Vagina (tissue), 2 donors: ENCODE measurements around the gene HSD11B2. TPM values are rescaled to one million over a fixed set of nuclear protein-coding genes. Genes with fewer than 3 reads are reported as not detected.

Experiments
- DNase-seq, 2 donors: peaks; one replicate each; pipeline ENCODE4 v3.0.0-alpha.2; 2017; ENCODE audit errors: extremely low spot score in 2 of 2
- H3K27ac ChIP-seq: fragments of 200-600 bp; sonication (generic); one replicate; pipeline ENCODE4 v1.5.1; 2019
- H3K27me3 ChIP-seq: fragments of 200-600 bp; sonication (generic); one replicate; pipeline ENCODE4 v1.5.1; 2019
- H3K36me3 ChIP-seq, 2 donors: fragments of 200-600 bp; sonication (generic); one replicate each; pipeline ENCODE4 v1.5.1; 2017 to 2019
- H3K4me1 ChIP-seq: fragments of 200-600 bp; sonication (generic); one replicate; pipeline ENCODE4 v1.5.1; 2019
- H3K4me3 ChIP-seq, 2 donors: fragments of 200-600 bp; sonication (generic); 1 replicate in 1 of 2; 2 replicates in 1 of 2; pipeline ENCODE4 v1.5.1; 2016 to 2019
- H3K9me3 ChIP-seq: fragments of 200-600 bp; sonication (generic); one replicate; pipeline ENCODE4 v1.5.1; 2019
- POLR2A ChIP-seq, 2 donors: fragments of 450-650 bp; IDR thresholded peaks; one replicate each; pipeline ENCODE4 v1.6.1; 2017; ENCODE audit warnings: antibody characterized with exemption in 2 of 2, mild to moderate bottlenecking in 2 of 2, moderate library complexity in 2 of 2
- POLR2AphosphoS5 ChIP-seq, 2 donors: sonication (generic); formaldehyde crosslinking; IDR thresholded peaks; one replicate each; pipeline ENCODE4 v1.9.0; 2017; ENCODE audit warnings: antibody characterized with exemption in 2 of 2, mild to moderate bottlenecking in 2 of 2, low read depth in 1 of 2; ENCODE audit not compliant: insufficient read depth in 1 of 2
- intact Hi-C: fragments of 100-400 bp; cut with DNase I; formaldehyde crosslinking; loops from one replicate; pipeline ENCODE4 v1.15.1; 2023
- total RNA-seq: library from RNA; depleted of rRNA; stranded (reverse); fragments of >200 nt; gene quantifications from one replicate; pipeline ENCODE4 v1.2.3, GENCODE V29; 2016
- TF ChIP-seq, protein P1 (sequence below), 3 experiments: fragments of 450-650 bp in 2 of 3; fragments of 200-600 bp in 1 of 3; sonication (generic) in 1 of 3; IDR thresholded peaks; one replicate each; pipeline ENCODE4 v1.5.1; 2017 to 2019; ENCODE audit warnings: antibody characterized with exemption in 3 of 3, mild to moderate bottlenecking in 2 of 3, moderate library complexity in 2 of 3

Gene HSD11B2
- total RNA-seq, 1 donor from 2014 or later, result 30.2 TPM

DNA sequence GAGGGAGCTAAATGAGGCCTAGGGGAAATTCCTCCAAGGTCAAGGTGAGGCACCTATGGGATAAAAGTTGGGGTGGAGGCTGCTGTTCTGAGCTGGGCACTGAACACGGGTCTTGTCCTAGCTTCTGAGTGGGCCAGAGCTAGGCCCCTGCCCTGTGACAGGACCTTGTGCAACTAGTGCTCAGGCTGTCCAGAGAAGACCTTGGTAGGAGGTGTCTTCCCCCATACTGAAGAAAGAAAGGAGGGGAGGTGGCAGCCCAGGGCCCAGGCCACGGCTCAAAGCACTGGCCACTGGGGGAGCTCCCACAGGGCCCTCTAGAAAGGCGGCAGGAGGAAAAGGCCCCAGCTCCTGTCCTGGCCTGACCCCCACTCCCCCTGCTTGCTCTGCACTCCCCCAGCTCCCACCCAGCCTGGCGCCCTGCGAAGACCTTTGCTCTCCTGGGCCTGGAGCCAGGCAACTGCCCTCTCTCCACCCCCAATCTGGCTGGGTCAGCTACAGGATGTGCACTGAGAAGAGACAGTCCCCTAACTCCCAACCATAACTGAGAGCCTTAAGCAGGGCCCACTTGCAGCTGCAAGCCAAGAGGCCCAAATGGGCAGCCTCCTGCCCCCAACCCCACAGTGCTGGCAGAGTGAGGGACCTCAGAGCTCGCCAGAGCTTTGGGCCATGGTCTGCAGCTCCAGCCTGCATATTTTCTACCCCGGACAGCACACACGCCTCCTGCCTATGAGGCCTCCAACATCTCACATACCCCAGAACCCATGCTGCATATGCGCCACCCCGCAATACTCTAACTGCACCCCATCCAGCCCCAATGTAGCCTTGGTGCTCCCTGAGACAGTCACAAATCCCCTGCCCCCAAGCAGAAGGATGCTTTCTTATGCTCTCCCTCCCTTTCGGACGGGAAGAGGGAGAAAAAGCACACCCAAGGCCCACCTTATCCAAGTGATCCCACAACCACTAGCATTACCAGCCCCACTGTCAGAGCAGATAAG is 15.3 kb downstream of the HSD11B2 start:
- H3K9me3 ChIP-seq, result no peaks in the 10 kb centered on the region
- peaks cover 0 to 6% of the 10 kb centered on the region in 2 donors for H3K36me3 ChIP-seq
- peaks cover 95% of the 10 kb centered on the region for H3K4me1 ChIP-seq
- no peak overlapping the region for H3K4me3 ChIP-seq
- DNase-seq, result no peak
- H3K27ac ChIP-seq, result peak overlapping the region; percentile 78
- intact Hi-C loops, result no loop called here
- TF ChIP-seq POLR2AphosphoS5 (IDR thresholded peaks at IDR 0.05; ENCODE audit: insufficient read depth in 1 of 2, low read depth in 1 of 2), result peak in 1 of 2 donors; percentile 19
- TF ChIP-seq, protein P1, sequence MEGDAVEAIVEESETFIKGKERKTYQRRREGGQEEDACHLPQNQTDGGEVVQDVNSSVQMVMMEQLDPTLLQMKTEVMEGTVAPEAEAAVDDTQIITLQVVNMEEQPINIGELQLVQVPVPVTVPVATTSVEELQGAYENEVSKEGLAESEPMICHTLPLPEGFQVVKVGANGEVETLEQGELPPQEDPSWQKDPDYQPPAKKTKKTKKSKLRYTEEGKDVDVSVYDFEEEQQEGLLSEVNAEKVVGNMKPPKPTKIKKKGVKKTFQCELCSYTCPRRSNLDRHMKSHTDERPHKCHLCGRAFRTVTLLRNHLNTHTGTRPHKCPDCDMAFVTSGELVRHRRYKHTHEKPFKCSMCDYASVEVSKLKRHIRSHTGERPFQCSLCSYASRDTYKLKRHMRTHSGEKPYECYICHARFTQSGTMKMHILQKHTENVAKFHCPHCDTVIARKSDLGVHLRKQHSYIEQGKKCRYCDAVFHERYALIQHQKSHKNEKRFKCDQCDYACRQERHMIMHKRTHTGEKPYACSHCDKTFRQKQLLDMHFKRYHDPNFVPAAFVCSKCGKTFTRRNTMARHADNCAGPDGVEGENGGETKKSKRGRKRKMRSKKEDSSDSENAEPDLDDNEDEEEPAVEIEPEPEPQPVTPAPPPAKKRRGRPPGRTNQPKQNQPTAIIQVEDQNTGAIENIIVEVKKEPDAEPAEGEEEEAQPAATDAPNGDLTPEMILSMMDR (IDR thresholded peaks at IDR 0.05), result no peak
- no peaks in the 10 kb centered on the region for H3K27me3 ChIP-seq

DNA sequence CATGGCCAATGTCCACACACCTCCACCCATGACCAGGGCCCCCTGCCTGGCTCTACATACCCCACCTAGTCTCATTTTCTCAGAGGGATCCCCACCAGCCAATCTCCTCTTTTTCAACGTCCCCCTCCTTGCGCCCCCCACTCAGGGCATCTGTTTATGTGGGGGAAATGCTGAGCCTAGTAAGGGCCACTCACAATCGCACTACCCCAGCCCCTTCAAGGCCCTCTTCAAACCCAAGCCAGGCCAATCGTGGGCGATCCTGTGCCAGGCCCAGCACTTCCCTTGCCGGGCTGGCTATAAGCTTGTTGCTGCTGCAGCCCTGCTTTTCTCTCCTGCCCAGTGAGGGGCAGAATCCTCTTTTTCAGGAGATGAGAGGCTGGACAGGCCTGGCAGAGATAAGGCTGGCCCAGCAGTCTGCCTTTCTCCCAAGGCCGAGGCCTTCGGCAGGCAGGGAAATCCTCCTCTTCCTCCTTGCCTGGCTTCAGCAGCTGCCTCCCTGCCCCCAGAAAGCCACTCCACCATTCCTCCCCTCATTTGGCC is 16.1 kb downstream of the HSD11B2 start:
- DNase-seq, result no peak
- no peak for TF ChIP-seq POLR2A (IDR thresholded peaks at IDR 0.05)
- TF ChIP-seq POLR2AphosphoS5 (IDR thresholded peaks at IDR 0.05; ENCODE audit: insufficient read depth in 1 of 2, low read depth in 1 of 2), result no peak
- TF ChIP-seq, protein P1 (IDR thresholded peaks at IDR 0.05), result no peak
- intact Hi-C loops, result no loop called here
- Histone ChIP-seq H3K27me3 (no peaks in the 10 kb centered on the region), H3K9me3 (no peaks in the 10 kb centered on the region), H3K4me1 (peaks cover 95% of the 10 kb centered on the region), H3K36me3 (peaks cover 0 to 10% of the 10 kb centered on the region in 2 donors), H3K4me3 (no peak overlapping the region), H3K27ac (peak overlapping the region; percentile 78)

DNA sequence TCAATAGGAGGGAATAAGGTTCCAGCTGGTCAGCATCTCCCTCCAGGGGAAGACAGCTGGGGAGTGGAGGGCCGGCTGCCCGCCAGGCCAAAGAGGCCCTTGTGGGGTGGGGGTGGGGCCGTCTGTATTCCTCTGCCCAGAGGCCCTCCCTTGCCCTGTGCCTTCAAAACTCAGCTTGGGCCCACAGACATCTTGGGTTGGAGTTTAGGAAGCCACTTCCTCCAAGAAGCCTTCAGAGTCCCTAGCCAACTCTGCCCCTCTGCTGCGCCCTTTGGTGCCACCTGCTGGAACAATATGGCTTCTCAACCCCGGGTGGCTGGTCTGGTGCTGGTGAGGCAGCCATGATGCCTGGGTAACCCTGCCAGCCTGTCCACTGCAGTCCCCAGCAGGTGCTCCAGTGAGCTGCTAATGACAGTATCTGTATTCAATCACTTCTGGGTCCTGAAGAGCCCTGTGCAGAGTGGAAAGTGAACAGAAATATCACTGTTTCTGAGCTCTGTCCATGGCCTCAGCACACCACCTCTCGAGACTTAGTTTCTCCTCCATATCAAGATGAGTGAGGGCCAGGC is 16.7 kb downstream of the HSD11B2 start:
- DNase-seq, result no peak
- H3K27ac ChIP-seq, result peak overlapping the region; percentile 78

DNA sequence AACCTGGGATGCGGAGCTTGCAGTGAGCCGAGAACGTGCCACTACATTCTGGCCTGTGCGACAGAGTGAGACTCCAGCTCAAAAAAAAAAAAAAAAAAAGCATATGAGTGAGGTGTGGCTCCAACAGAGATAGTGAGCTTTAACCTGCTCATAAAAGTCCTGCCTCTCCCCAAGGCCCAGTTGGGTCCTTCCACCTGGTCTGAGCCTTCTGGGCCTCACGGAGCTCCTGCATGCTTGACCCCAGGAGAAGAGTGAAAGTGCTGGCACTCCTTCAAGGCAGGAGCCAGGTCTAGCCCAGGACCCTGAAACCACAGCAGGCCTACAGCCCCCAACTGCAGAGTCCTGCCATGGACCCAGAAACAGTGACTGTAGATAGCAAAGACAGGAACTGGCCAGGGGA is 17.7 kb downstream of the HSD11B2 start:
- peak overlapping the region; percentile 63 for H3K27ac ChIP-seq
- DNase-seq, result no peak
- no peaks in the 10 kb centered on the region for H3K27me3 ChIP-seq
- no peaks in the 10 kb centered on the region for H3K9me3 ChIP-seq
- H3K4me3 ChIP-seq, result no peak overlapping the region
- TF ChIP-seq, protein P1 (IDR thresholded peaks at IDR 0.05), result no peak
- no peak for TF ChIP-seq POLR2A (IDR thresholded peaks at IDR 0.05)
- no peak for TF ChIP-seq POLR2AphosphoS5 (IDR thresholded peaks at IDR 0.05; ENCODE audit: insufficient read depth in 1 of 2, low read depth in 1 of 2)
- intact Hi-C loops, result no loop called here
- H3K4me1 ChIP-seq, result peaks cover 89% of the 10 kb centered on the region
- H3K36me3 ChIP-seq, result peaks cover 0 to 20% of the 10 kb centered on the region in 2 donors

More for the DNA sequence above, 16.7 kb downstream of the HSD11B2 start:
- no peak overlapping the region for H3K4me3 ChIP-seq
- no peaks in the 10 kb centered on the region for H3K9me3 ChIP-seq
- TF ChIP-seq POLR2AphosphoS5 (IDR thresholded peaks at IDR 0.05; ENCODE audit: insufficient read depth in 1 of 2, low read depth in 1 of 2), result peak in 1 of 2 donors; percentile 59
- TF ChIP-seq POLR2A (IDR thresholded peaks at IDR 0.05), result no peak
- H3K27me3 ChIP-seq, result no peaks in the 10 kb centered on the region
- H3K4me1 ChIP-seq, result peaks cover 95% of the 10 kb centered on the region
- intact Hi-C loops, result no loop called here
- peaks cover 0 to 15% of the 10 kb centered on the region in 2 donors for H3K36me3 ChIP-seq

DNA sequence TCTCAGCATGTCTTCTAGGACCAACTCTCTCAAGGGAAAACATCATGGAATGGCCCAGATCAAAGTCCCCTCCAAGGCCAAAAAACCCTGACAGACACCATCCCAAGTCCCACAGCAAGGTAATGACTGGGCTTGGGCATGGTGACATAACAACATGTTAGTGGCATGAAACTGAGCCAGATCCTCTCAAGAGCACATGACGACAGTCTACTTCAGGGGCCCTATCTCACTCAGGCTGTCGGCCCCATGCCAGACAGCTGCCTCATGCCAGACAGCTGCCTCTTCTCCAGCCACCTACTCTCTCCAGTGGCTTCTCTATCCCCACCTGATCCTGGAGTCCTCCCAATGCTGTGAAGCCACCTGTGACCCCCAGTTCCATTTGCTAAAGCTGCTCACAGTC is 18.4 kb downstream of the HSD11B2 start:
- H3K4me3 ChIP-seq, result no peak overlapping the region
- TF ChIP-seq POLR2A (IDR thresholded peaks at IDR 0.05) (no peak), POLR2AphosphoS5 (IDR thresholded peaks at IDR 0.05; ENCODE audit: insufficient read depth in 1 of 2, low read depth in 1 of 2) (no peak)
- TF ChIP-seq, protein P1 (IDR thresholded peaks at IDR 0.05), result no peak
- H3K27ac ChIP-seq, result peak overlapping the region; percentile 63
- no peak for DNase-seq
- no peaks in the 10 kb centered on the region for H3K9me3 ChIP-seq
- H3K27me3 ChIP-seq, result no peaks in the 10 kb centered on the region
- intact Hi-C loops, result no loop called here
- H3K4me1 ChIP-seq, result peaks cover 82% of the 10 kb centered on the region
- H3K36me3 ChIP-seq, result peaks cover 0 to 20% of the 10 kb centered on the region in 2 donors
